ENCODE measurements around the gene ASAP2. TPM values are rescaled to one million over a fixed set of nuclear protein-coding genes. Genes with fewer than 3 reads are reported as not detected.

Gene ASAP2
- total RNA-seq, 1 experiment from 2014 or later: 12.6 TPM

DNA sequence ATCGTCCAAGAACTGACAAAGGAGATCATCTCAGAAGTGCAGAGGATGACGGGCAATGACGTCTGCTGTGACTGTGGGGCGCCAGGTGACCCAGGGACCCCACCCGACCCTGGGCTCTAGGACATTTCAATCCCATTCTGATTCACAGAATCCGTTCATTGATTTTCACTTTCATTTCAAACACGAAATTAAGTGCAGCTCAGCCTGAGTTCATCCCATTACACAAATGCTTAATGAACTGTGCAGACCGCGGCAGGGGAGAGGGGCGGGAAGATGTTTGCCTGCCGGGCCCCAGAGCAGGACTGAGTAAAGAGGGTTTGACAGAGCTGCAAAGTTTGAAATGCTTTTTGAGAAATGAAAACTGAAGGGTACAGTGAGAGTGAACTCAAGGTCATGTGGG is 149.6 kb downstream of the ASAP2 start:
- TF ChIP-seq, protein P1, sequence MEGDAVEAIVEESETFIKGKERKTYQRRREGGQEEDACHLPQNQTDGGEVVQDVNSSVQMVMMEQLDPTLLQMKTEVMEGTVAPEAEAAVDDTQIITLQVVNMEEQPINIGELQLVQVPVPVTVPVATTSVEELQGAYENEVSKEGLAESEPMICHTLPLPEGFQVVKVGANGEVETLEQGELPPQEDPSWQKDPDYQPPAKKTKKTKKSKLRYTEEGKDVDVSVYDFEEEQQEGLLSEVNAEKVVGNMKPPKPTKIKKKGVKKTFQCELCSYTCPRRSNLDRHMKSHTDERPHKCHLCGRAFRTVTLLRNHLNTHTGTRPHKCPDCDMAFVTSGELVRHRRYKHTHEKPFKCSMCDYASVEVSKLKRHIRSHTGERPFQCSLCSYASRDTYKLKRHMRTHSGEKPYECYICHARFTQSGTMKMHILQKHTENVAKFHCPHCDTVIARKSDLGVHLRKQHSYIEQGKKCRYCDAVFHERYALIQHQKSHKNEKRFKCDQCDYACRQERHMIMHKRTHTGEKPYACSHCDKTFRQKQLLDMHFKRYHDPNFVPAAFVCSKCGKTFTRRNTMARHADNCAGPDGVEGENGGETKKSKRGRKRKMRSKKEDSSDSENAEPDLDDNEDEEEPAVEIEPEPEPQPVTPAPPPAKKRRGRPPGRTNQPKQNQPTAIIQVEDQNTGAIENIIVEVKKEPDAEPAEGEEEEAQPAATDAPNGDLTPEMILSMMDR (conservative IDR thresholded peaks at IDR 0.05): no peak
- H4K5ac ChIP-seq (ENCODE audit: insufficient read length, low read depth, low read length): no peak overlapping the region
- no peaks in the 10 kb centered on the region for H3K9me3 Mint-ChIP-seq
- H2BK5ac ChIP-seq (ENCODE audit: insufficient read length, low read length): no peak overlapping the region
- H2AK5ac ChIP-seq (ENCODE audit: insufficient read length, low read length): no peak overlapping the region
- H3K27me3 Mint-ChIP-seq (ENCODE audit: low read depth): no peaks in the 10 kb centered on the region
- no peak overlapping the region for H3K56ac ChIP-seq (ENCODE audit: insufficient read length, low read depth, low read length)
- no peak overlapping the region for H4K8ac ChIP-seq (replicated peaks; ENCODE audit: insufficient read length, low read depth, low read length)
- H3K4me1 Mint-ChIP-seq: peaks cover 21 to 24% of the 10 kb centered on the region in 2 experiments
- H3K36me3 Mint-ChIP-seq (ENCODE audit: insufficient read depth in 1 of 3, low read depth in 3 of 3): peaks cover 15 to 52% (median 36%) of the 10 kb centered on the region in 3 experiments; a peak in 6 of 7 replicates
- no peak overlapping the region for H3K4ac ChIP-seq (ENCODE audit: low read depth, low read length)
- H3K79me1 ChIP-seq (ENCODE audit: insufficient read depth, low read depth, low read length, poor library complexity, severe bottlenecking): no peaks in the 10 kb centered on the region
- H2BK15ac ChIP-seq (ENCODE audit: low read depth, low read length): no peak overlapping the region
- H3K9me3 ChIP-seq (ENCODE audit: control insufficient read depth, low read depth, low read length): no peaks in the 10 kb centered on the region
- no peaks in the 10 kb centered on the region for H3K27me3 ChIP-seq (ENCODE audit: insufficient read depth, low read length)
- no peak overlapping the region for H2BK120ac ChIP-seq (ENCODE audit: low read depth, low read length, poor library complexity, severe bottlenecking)
- no peak overlapping the region for H2BK12ac ChIP-seq (ENCODE audit: insufficient read length, low read depth, low read length)
- no peaks in the 10 kb centered on the region for H4K20me1 ChIP-seq (ENCODE audit: control insufficient read depth, insufficient read depth, insufficient read length)
- no peak for DNase-seq
- no peak overlapping the region for H3K23ac ChIP-seq (ENCODE audit: insufficient read length, low read depth, low read length)
- H2BK20ac ChIP-seq (ENCODE audit: low read depth, low read length, poor library complexity, severe bottlenecking): no peak overlapping the region
- peaks cover 4% of the 10 kb centered on the region; the same call in 1 of the 2 replicates for H3K4me1 ChIP-seq (ENCODE audit: insufficient read depth, low read length)
- no peak overlapping the region for H2AFZ ChIP-seq (ENCODE audit: low read length)
- no peaks in the 10 kb centered on the region for H3K23me2 ChIP-seq (ENCODE audit: insufficient read length, low read depth, low read length, poor library complexity, severe bottlenecking)
- H3K79me2 ChIP-seq (ENCODE audit: insufficient read depth, low read length): no peaks in the 10 kb centered on the region
- H3K4me2 ChIP-seq (ENCODE audit: insufficient read depth, insufficient read length, low read length): no peak overlapping the region
- H3K4me3 Mint-ChIP-seq: no peak overlapping the region
- H3T11ph ChIP-seq (ENCODE audit: low read length): no peak overlapping the region
- no peak overlapping the region for H4K91ac ChIP-seq (ENCODE audit: insufficient read length, low read depth, low read length)
- no peak overlapping the region for H3K18ac ChIP-seq (ENCODE audit: insufficient read length, low read depth, low read length)
- peak overlapping the region in 1 of 3 experiments; percentile 67; a peak in 3 of 7 replicates for H3K27ac Mint-ChIP-seq
- H3K27ac ChIP-seq (ENCODE audit: insufficient read length, low read depth, low read length): no peak overlapping the region
- WGBS (ENCODE audit: extremely low coverage, insufficient read length, low lambda C conversion rate): no CpG with 5 or more reads among the region's 11 CpGs
- no peak overlapping the region for H3K9ac ChIP-seq (ENCODE audit: extremely low read depth, insufficient read length, low read length)
- no peak overlapping the region for H3K14ac ChIP-seq (ENCODE audit: insufficient read depth, low read length)

Measured in H9 (cell line).